Cardiac fibroblast (primary cell): Measurements from ENCODE around the gene ARHGEF11.

Source experiments
- DNase-seq, 2 donors: peaks; one replicate each; pipeline versions ENCODE4 v3.0.0 to v3.0.0-alpha.2; 2010; ENCODE audit warnings: low read depth in 2 of 2
- H3K4me3 ChIP-seq, 2 donors: replicated peaks in 1 of 2; 1 replicate in 1 of 2; 2 replicates in 1 of 2; pipeline ENCODE4 v1.5.1; 2011; ENCODE audit warnings: low read depth in 2 of 2, low read length in 2 of 2, mild to moderate bottlenecking in 2 of 2, moderate library complexity in 1 of 2
- TF ChIP-seq, protein P1 (sequence below): IDR thresholded peaks from one replicate; pipeline ENCODE4 v1.5.1; 2011; ENCODE audit warnings: low read depth, mild to moderate bottlenecking, low read length, inconsistent platforms

ARHGEF11 gene

DNA sequence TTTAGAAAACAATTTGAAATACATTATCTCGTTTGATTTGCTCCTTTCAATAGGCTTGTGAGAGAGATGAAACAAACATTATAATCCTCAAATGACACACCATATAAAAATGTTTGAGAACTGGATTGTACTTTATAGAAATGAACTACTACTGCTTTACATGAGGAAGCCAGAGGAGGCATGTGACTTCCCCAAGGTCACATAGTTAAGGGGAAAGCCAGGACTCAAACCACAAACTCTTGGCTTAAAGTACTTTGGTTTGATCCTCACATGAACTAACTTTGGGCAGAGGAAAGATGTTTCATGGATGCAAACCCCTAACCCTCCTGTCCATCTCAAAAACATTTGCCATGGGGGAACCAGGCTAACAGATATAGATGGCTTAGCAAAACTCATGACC is 4.7 kb downstream of the ARHGEF11 start:
- peak; percentile 73 to 74 for DNase-seq
- no peak overlapping the region for H3K4me3 ChIP-seq
- TF ChIP-seq, protein P1, sequence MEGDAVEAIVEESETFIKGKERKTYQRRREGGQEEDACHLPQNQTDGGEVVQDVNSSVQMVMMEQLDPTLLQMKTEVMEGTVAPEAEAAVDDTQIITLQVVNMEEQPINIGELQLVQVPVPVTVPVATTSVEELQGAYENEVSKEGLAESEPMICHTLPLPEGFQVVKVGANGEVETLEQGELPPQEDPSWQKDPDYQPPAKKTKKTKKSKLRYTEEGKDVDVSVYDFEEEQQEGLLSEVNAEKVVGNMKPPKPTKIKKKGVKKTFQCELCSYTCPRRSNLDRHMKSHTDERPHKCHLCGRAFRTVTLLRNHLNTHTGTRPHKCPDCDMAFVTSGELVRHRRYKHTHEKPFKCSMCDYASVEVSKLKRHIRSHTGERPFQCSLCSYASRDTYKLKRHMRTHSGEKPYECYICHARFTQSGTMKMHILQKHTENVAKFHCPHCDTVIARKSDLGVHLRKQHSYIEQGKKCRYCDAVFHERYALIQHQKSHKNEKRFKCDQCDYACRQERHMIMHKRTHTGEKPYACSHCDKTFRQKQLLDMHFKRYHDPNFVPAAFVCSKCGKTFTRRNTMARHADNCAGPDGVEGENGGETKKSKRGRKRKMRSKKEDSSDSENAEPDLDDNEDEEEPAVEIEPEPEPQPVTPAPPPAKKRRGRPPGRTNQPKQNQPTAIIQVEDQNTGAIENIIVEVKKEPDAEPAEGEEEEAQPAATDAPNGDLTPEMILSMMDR: no peak

DNA sequence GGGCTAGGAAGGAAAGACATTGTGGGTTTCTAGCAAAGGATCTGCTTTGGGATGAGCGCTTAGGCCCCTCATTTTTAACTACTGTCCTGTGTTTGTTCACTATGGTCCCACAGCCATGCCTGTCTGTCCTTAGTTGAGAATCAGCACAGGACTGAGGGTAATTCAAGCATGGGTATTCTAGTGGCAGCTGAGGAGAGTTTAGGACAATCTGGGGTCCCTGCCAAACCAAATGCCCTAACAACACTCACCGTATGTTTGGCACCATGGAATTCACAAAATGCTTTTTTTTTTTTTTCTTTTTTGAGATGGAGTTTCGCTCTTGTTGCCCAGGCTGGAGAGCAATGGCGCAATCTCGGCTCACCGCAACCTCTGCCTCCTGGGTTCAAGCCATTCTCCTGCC is 10.4 kb downstream of the ARHGEF11 start:
- DNase-seq: no peak
- TF ChIP-seq, protein P1: no peak
- no peak overlapping the region for H3K4me3 ChIP-seq

DNA sequence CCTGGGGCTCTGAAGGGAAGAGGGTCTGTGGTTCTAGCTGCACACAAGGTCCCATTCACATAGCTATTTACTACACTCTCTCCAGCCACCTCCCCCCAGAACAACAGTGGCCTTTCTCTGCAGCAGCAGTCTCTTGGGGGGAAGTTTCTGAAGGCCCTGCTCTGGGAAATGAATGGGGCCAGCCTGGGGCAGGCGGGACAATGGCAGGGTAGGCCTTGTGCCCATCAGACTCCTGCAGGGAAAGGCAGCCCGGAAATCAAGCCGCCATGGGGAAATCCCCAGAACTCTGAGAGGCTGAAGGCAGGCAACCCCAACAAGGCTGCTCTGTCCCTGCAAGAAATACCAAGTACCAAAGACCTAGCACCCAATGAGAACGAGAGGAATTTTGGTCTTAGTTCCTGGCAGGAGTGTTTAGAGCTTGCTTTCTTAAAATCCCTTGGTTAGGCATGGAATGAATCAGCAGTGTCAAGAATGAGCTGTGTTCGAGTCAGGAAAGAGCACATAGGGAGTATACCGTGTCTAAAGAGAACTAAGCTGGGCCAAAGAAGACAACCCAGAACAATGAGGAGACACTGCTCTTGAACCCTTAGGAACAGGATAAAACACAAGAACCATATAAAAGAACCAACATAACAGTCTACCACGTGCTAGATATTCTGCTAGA is 11.3 kb downstream of the ARHGEF11 start:
- no peak overlapping the region for H3K4me3 ChIP-seq
- TF ChIP-seq, protein P1: no peak
- DNase-seq: peak in 1 of 2 donors; percentile 47

DNA sequence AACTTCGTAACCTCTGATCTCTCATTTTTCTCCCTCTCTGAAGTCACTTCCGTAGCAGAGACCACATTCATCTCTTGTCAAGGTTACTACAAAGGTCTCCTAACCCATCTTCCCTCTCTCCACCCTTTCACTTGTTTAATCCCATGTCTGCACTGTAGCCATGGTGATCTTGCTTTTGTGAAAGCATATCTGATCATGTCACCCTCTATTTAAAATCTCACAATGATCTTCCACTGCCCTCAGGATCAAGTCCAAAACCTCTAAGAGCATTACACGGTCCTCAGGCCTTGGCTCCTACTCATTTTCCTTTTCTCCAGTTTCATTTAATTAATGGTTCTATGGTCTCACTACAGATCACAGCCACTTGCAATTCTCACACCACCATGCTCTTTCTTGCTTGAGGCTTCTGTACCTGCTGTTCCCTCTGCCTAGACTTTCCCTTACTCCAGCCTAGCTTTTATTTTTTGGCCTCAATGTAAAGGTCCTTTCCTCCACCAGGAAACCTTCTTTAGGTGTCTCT is 12.1 kb downstream of the ARHGEF11 start:
- TF ChIP-seq, protein P1: no peak
- H3K4me3 ChIP-seq: no peak overlapping the region
- DNase-seq: no peak

DNA sequence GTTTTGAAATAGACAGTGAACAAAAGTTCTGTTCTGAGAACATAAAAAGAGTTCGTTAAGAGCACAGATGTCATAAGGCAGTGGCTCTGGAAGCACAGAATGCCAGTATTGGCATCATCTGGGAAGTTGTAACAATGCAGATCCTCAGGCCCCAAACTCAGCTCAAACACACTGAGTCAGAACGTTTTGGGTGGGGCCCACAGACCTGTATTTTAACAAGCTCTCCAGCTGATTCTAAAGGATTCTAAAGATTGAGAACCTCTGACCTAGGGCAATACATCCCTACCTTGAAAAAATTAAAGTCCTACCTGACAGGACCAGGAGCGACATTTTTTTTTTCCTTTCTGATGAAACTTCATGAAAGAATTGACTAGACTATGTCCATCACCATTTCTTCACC is 13.2 kb downstream of the ARHGEF11 start:
- TF ChIP-seq, protein P1: no peak
- no peak for DNase-seq
- no peak overlapping the region for H3K4me3 ChIP-seq

DNA sequence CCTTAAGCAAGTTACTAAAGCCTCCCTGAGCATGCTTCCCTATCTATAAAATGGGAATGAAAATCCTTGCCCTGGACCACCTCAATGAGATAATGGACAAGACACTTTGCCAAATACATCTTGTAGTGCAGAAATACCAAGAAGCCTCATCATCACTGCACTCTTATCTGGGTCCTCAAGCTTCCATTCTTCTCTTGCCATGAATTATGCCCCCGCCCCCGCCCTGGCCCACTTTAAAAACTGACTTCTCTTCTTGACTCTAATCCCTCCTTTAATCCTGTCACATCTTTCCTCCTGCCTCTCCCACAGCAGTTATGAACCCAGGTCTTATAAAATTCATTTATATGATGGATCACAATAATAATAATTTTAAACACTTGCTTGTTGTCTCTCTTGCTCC is 14.8 kb downstream of the ARHGEF11 start:
- no peak for DNase-seq
- TF ChIP-seq, protein P1: no peak
- no peak overlapping the region for H3K4me3 ChIP-seq

DNA sequence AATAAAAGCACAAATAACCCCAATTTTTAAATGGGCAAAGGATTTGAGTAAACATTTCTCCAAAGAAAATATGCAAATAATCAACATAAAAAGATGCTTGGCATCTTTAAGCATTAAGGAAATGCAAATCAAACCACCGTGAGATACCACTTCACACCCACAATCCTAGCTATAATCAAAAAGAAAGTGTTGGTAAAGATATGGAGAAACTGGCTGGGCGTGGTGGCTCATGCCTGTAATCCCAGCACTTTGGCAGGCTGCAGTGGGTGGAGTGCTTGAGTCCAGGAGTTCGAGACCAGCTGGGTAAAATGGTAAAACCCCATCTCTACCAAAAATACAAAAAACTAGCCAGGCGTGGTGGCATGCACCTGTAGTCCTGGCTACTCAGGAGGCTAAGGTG is 16.9 kb downstream of the ARHGEF11 start:
- DNase-seq: no peak
- no peak overlapping the region for H3K4me3 ChIP-seq
- TF ChIP-seq, protein P1: no peak
